K562 (cell line): ENCODE results near the gene LRRC8A. TPM values are rescaled to one million over a fixed set of nuclear protein-coding genes. Genes with fewer than 3 reads are reported as not detected.

ENCODE experiments used
- CEBPG ChIP-seq, 3 experiments: fragments of 200-800 bp in 1 of 3; sonication (Bioruptor generic) in 1 of 3; sonication (generic) in 1 of 3; formaldehyde crosslinking in 1 of 3; IDR thresholded peaks in 2 of 3; conservative IDR thresholded peaks in 1 of 3; 2 replicates each; pipeline versions ENCODE4 v1.6.1 to v1.8.0; 2016 to 2022; ENCODE audit warnings: missing compliant biosample characterization in 2 of 3, missing genetic modification characterization in 2 of 3, mild to moderate bottlenecking in 1 of 3, missing genetic modification reagents in 1 of 3
- CTBP1 ChIP-seq: fragments of 450-650 bp; IDR thresholded peaks from 2 replicates; pipeline ENCODE4 v1.6.1; 2016; ENCODE audit warnings: borderline replicate concordance
- ELK3 ChIP-seq: fragments of 450-650 bp; formaldehyde crosslinking; IDR thresholded peaks from 2 replicates; pipeline ENCODE4 v1.4.0; 2020; ENCODE audit warnings: mild to moderate bottlenecking
- ESRRB ChIP-seq: fragments of 250-450 bp; sonication (Bioruptor Pico); IDR thresholded peaks from 2 replicates; pipeline ENCODE4 v1.5.0; 2020; ENCODE audit warnings: mild to moderate bottlenecking, moderate library complexity, borderline replicate concordance
- ETV5 ChIP-seq: sonication (generic); formaldehyde crosslinking; IDR thresholded peaks from 2 replicates; pipeline ENCODE4 v1.4.0; 2020; ENCODE audit warnings: low read depth, mild to moderate bottlenecking, missing genetic modification reagents
- HMGXB4 ChIP-seq: sonication (generic); formaldehyde crosslinking; IDR thresholded peaks from 2 replicates; pipeline ENCODE4 v1.8.1; 2023; ENCODE audit warnings: mild to moderate bottlenecking, missing genetic modification reagents
- KAT8 ChIP-seq: fragments of 450-650 bp; IDR thresholded peaks from 2 replicates; pipeline ENCODE4 v1.6.1; 2016; ENCODE audit warnings: low read depth, mild to moderate bottlenecking
- MAFK ChIP-seq: IDR thresholded peaks from 2 replicates; pipeline ENCODE4 v1.6.1; 2011; ENCODE audit warnings: low read length, improper control_type of control experiment
- MED1 ChIP-seq: sonication (generic); formaldehyde crosslinking; IDR thresholded peaks from 2 replicates; pipeline ENCODE4 v1.8.1; 2023; ENCODE audit warnings: missing genetic modification reagents, borderline replicate concordance
- NFATC3 ChIP-seq: fragments of 450-650 bp; IDR thresholded peaks from 2 replicates; pipeline ENCODE4 v1.6.1; 2017; ENCODE audit warnings: mild to moderate bottlenecking
- POLR2A ChIP-seq: fragments of 450-650 bp; conservative IDR thresholded peaks from 2 replicates; pipeline ENCODE4 v1.6.1; 2016
- RNF2 ChIP-seq: sonication (generic); IDR thresholded peaks from 2 replicates; pipeline ENCODE4 v1.6.1; 2016
- SAFB ChIP-seq: fragments of 200-400 bp; formaldehyde crosslinking; IDR thresholded peaks from 2 replicates; pipeline ENCODE4 v1.6.1; 2017; ENCODE audit warnings: low read depth, low read length, borderline replicate concordance
- SNRNP70 ChIP-seq: fragments of 200-400 bp; formaldehyde crosslinking; optimal IDR thresholded peaks from 2 replicates; pipeline ENCODE3; 2017; ENCODE audit warnings: low read depth, low read length
- TEAD1 ChIP-seq, 2 experiments: fragments of 450-650 bp in 1 of 2; sonication (generic) in 1 of 2; formaldehyde crosslinking; IDR thresholded peaks; 2 replicates each; pipeline versions ENCODE4 v1.4.0 to v1.8.0; 2020 to 2022; ENCODE audit warnings: mild to moderate bottlenecking in 2 of 2, missing genetic modification reagents in 1 of 2
- ZNF316 ChIP-seq: fragments of 450-650 bp; IDR thresholded peaks from 2 replicates; pipeline ENCODE4 v1.6.1; 2016
- ZNF717 ChIP-seq: fragments of 250-450 bp; sonication (Bioruptor Pico); IDR thresholded peaks from 2 replicates; pipeline ENCODE4 v1.5.0; 2021
- polyA plus RNA-seq, 8 experiments: library from polyadenylated mRNA; depleted of rRNA in 4 of 8; stranded (reverse) in 5 of 8; unstranded in 3 of 8; fragments of >200 nt; fragmentation: Nextera tagmentation in 2 of 8; fragmentation: Illumina TruSeq in 1 of 8; extraction: Ambion mirVana in 2 of 8; extraction: Trizol in 1 of 8; gene quantifications; 2 replicates each; pipeline versions ENCODE4 v1.2.1 to v1.2.3, GENCODE V29; 2011 to 2014; ENCODE audit warnings: inconsistent platforms in 1 of 8, missing spikeins in 1 of 8
- total RNA-seq, 7 experiments: library from RNA; depleted of rRNA in 6 of 7; stranded (reverse); fragments of >200 nt in 6 of 7; fragmentation: Illumina TruSeq in 2 of 7; extraction: Trizol in 2 of 7; gene quantifications; 2 replicates each; pipeline versions ENCODE4 v1.2.1 to v1.2.3, GENCODE V29; 2011 to 2021; ENCODE audit warnings: low replicate concordance in 1 of 7
- TF ChIP-seq, protein P1 (sequence below): fragments of 450-650 bp; formaldehyde crosslinking; IDR thresholded peaks from 2 replicates; pipeline ENCODE4 v1.4.0; 2022; ENCODE audit warnings: mild to moderate bottlenecking, moderate library complexity
- TF ChIP-seq, protein P2 (sequence below): fragments of 450-650 bp; IDR thresholded peaks from 2 replicates; pipeline ENCODE4 v1.6.1; 2018; ENCODE audit warnings: mild to moderate bottlenecking, low read depth; ENCODE audit not compliant: partially characterized antibody
- TF ChIP-seq, protein P3 (sequence below): fragments of 150-350 bp; IDR thresholded peaks from 2 replicates; pipeline ENCODE4 v1.6.1; 2014; ENCODE audit warnings: low read depth, mild to moderate bottlenecking, low read length, borderline replicate concordance

Gene LRRC8A
- total and polyA plus RNA-seq, 9 of the 15 experiments (the other 6 are each of a cell fraction or from before 2014, with no cell fraction given): 2.9 to 24.7 (median 8.9) TPM

GRCh38 chr9:128881884-128882676 is at the start of gene LRRC8A, which contains the start of gene KYAT1 (continued):
- TF ChIP-seq CEBPG (CRISPR knock-in tag; IDR thresholded peaks at IDR 0.05) (peak; percentile 31; the same call in 1 of the 2 replicates), CEBPG (tag; conservative IDR thresholded peaks at IDR 0.05 in 1 of 2, IDR thresholded peaks at IDR 0.05 in 1 of 2) (no peak), POLR2A (peak; percentile 59; the same call in 1 of the 2 replicates), TEAD1 (CRISPR knock-in tag; IDR thresholded peaks at IDR 0.05) (no peak), NFATC3 (no peak), ELK3 (no peak), SAFB (no peak), RNF2 (no peak), KAT8 (no peak), MED1 (CRISPR knock-in tag) (no peak), ETV5 (CRISPR knock-in tag) (peak; percentile 92), CTBP1 (peak; percentile 69; the same call in 1 of the 2 replicates), ZNF717 (no peak), SNRNP70 (no peak), ZNF316 (no peak), ESRRB (CRISPR knock-in tag) (no peak), HMGXB4 (no peak), MAFK (no peak)
- TF ChIP-seq, protein P1, sequence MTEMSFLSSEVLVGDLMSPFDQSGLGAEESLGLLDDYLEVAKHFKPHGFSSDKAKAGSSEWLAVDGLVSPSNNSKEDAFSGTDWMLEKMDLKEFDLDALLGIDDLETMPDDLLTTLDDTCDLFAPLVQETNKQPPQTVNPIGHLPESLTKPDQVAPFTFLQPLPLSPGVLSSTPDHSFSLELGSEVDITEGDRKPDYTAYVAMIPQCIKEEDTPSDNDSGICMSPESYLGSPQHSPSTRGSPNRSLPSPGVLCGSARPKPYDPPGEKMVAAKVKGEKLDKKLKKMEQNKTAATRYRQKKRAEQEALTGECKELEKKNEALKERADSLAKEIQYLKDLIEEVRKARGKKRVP (CRISPR knock-in tag): no peak
- TF ChIP-seq, protein P2, sequence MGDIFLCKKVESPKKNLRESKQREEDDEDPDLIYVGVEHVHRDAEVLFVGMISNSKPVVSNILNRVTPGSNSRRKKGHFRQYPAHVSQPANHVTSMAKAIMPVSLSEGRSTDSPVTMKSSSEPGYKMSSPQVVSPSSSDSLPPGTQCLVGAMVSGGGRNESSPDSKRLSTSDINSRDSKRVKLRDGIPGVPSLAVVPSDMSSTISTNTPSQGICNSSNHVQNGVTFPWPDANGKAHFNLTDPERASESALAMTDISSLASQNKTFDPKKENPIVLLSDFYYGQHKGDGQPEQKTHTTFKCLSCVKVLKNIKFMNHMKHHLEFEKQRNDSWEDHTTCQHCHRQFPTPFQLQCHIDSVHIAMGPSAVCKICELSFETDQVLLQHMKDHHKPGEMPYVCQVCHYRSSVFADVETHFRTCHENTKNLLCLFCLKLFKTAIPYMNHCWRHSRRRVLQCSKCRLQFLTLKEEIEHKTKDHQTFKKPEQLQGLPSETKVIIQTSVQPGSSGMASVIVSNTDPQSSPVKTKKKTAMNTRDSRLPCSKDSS: no peak
- TF ChIP-seq, protein P3, sequence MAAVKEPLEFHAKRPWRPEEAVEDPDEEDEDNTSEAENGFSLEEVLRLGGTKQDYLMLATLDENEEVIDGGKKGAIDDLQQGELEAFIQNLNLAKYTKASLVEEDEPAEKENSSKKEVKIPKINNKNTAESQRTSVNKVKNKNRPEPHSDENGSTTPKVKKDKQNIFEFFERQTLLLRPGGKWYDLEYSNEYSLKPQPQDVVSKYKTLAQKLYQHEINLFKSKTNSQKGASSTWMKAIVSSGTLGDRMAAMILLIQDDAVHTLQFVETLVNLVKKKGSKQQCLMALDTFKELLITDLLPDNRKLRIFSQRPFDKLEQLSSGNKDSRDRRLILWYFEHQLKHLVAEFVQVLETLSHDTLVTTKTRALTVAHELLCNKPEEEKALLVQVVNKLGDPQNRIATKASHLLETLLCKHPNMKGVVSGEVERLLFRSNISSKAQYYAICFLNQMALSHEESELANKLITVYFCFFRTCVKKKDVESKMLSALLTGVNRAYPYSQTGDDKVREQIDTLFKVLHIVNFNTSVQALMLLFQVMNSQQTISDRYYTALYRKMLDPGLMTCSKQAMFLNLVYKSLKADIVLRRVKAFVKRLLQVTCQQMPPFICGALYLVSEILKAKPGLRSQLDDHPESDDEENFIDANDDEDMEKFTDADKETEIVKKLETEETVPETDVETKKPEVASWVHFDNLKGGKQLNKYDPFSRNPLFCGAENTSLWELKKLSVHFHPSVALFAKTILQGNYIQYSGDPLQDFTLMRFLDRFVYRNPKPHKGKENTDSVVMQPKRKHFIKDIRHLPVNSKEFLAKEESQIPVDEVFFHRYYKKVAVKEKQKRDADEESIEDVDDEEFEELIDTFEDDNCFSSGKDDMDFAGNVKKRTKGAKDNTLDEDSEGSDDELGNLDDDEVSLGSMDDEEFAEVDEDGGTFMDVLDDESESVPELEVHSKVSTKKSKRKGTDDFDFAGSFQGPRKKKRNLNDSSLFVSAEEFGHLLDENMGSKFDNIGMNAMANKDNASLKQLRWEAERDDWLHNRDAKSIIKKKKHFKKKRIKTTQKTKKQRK: no peak
